BE2C (cell line): ENCODE measurements around the gene NUDT2.

Experiments used
- DNase-seq: peaks from one replicate; pipeline ENCODE4 v3.0.0-alpha.2; 2020
- H3K27me3 ChIP-seq: fragments of 250-450 bp; sonication (Bioruptor Pico); 2 replicates; pipeline ENCODE4 v1.5.1; 2020; ENCODE audit warnings: mild to moderate bottlenecking
- H3K36me3 ChIP-seq: fragments of 250-450 bp; sonication (Bioruptor Pico); 2 replicates; pipeline ENCODE4 v1.5.1; 2020; ENCODE audit warnings: mild to moderate bottlenecking
- H3K4me1 ChIP-seq: fragments of 250-450 bp; sonication (Bioruptor Pico); 2 replicates; pipeline ENCODE4 v1.5.1; 2020
- H3K4me3 ChIP-seq: 2 replicates; pipeline ENCODE4 v1.5.1; 2011; ENCODE audit warnings: low read depth, low read length
- H3K9me3 ChIP-seq: fragments of 250-450 bp; sonication (Bioruptor Pico); 2 replicates; pipeline ENCODE4 v1.5.1; 2020
- CTCF ChIP-seq: IDR thresholded peaks from 2 replicates; pipeline ENCODE4 v1.5.1; 2012; ENCODE audit warnings: mild to moderate bottlenecking, low read depth, low read length

Gene NUDT2

GRCh38 chr9:34371886-34372466 is 42.6 kb downstream of the NUDT2 start:
- H3K9me3 ChIP-seq, result no peaks in the 10 kb centered on the region; the same call in 1 of the 2 replicates
- H3K36me3 ChIP-seq, result no peaks in the 10 kb centered on the region
- DNase-seq, result no peak
- TF ChIP-seq CTCF, result no peak
- H3K27me3 ChIP-seq, result no peaks in the 10 kb centered on the region
- H3K4me3 ChIP-seq, result no peak overlapping the region
- H3K4me1 ChIP-seq, result no peaks in the 10 kb centered on the region

- Histone ChIP-seq H3K27me3 (no peaks in the 10 kb centered on the region), H3K4me1 (no peaks in the 10 kb centered on the region), H3K4me3 (no peak overlapping the region), H3K9me3 (no peaks in the 10 kb centered on the region; the same call in 1 of the 2 replicates), H3K36me3 (no peaks in the 10 kb centered on the region)
- TF ChIP-seq CTCF, result no peak
- DNase-seq, result no peak
Measured at GRCh38 chr9:34372467-34373011, 43.2 kb downstream of the NUDT2 start.

- DNase-seq, result no peak
- no peaks in the 10 kb centered on the region for H3K27me3 ChIP-seq
- no peak for TF ChIP-seq CTCF
- no peak overlapping the region for H3K4me3 ChIP-seq
- no peaks in the 10 kb centered on the region for H3K4me1 ChIP-seq
- no peaks in the 10 kb centered on the region for H3K9me3 ChIP-seq
- no peaks in the 10 kb centered on the region for H3K36me3 ChIP-seq
Measured at GRCh38 chr9:34373749-34374148, 44.4 kb downstream of the NUDT2 start.

GRCh38 chr9:34374339-34374738 is 45.0 kb downstream of the NUDT2 start:
- no peaks in the 10 kb centered on the region for H3K9me3 ChIP-seq
- no peak for TF ChIP-seq CTCF
- DNase-seq, result no peak
- no peaks in the 10 kb centered on the region for H3K4me1 ChIP-seq
- no peaks in the 10 kb centered on the region for H3K27me3 ChIP-seq
- no peak overlapping the region for H3K4me3 ChIP-seq
- H3K36me3 ChIP-seq, result no peaks in the 10 kb centered on the region

- no peaks in the 10 kb centered on the region for H3K27me3 ChIP-seq
- no peak overlapping the region for H3K4me3 ChIP-seq
- H3K36me3 ChIP-seq, result no peaks in the 10 kb centered on the region
- no peaks in the 10 kb centered on the region for H3K4me1 ChIP-seq
- no peaks in the 10 kb centered on the region for H3K9me3 ChIP-seq
- DNase-seq, result no peak
- no peak for TF ChIP-seq CTCF
Measured at GRCh38 chr9:34374905-34375552, 45.7 kb downstream of the NUDT2 start.
